Neural progenitor cell (in vitro differentiated cells): Measurements from ENCODE around the gene KCNQ1. TPM values are rescaled to one million over a fixed set of nuclear protein-coding genes. Genes with fewer than 3 reads are reported as not detected.

Experiments used
- DNase-seq: peaks from one replicate; pipeline ENCODE4 v3.0.0-alpha.2; 2016; ENCODE audit warnings: low spot score
- H2AFZ ChIP-seq: fragments of 200-600 bp; sonication (generic); replicated peaks from 2 replicates; pipeline ENCODE4 v1.6.1; 2016; ENCODE audit warnings: antibody characterized with exemption
- H3F3A ChIP-seq: fragments of 200-600 bp; sonication (generic); 2 replicates; pipeline ENCODE4 v1.6.1; 2016; ENCODE audit warnings: antibody characterized with exemption, low read depth
- H3K27ac ChIP-seq: fragments of 200-600 bp; sonication (generic); 2 replicates; pipeline ENCODE4 v1.5.1; 2016; ENCODE audit warnings: mild to moderate bottlenecking
- H3K27me3 ChIP-seq: fragments of 200-600 bp; sonication (generic); 2 replicates; pipeline ENCODE4 v1.6.1; 2016; ENCODE audit warnings: mild to moderate bottlenecking, moderate library complexity
- H3K36me3 ChIP-seq: fragments of 200-600 bp; sonication (generic); 2 replicates; pipeline ENCODE4 v1.5.1; 2016
- H3K4me1 ChIP-seq: fragments of 200-600 bp; sonication (generic); 2 replicates; pipeline ENCODE4 v1.6.1; 2016; ENCODE audit warnings: mixed run types
- H3K4me2 ChIP-seq: fragments of 200-600 bp; sonication (generic); 2 replicates; pipeline ENCODE4 v1.6.1; 2016
- H3K4me3 ChIP-seq: fragments of 200-600 bp; sonication (generic); 2 replicates; pipeline ENCODE4 v1.5.1; 2016
- H3K79me2 ChIP-seq: fragments of 200-600 bp; sonication (generic); 2 replicates; pipeline ENCODE4 v1.6.1; 2016; ENCODE audit warnings: low read depth
- H3K9ac ChIP-seq: fragments of 200-600 bp; sonication (generic); 2 replicates; pipeline ENCODE4 v1.6.1; 2016
- H3K9me3 ChIP-seq: fragments of 200-600 bp; sonication (generic); 2 replicates; pipeline ENCODE4 v1.5.1; 2016; ENCODE audit warnings: low read depth
- H4K20me1 ChIP-seq: fragments of 200-600 bp; sonication (generic); 2 replicates; pipeline ENCODE4 v1.6.1; 2016; ENCODE audit warnings: low read depth
- H3K27ac Mint-ChIP-seq: 3 replicates; pipeline ENCODE4 v1.8.0; 2021; ENCODE audit warnings: mixed read lengths
- H3K27me3 Mint-ChIP-seq: 2 replicates; pipeline ENCODE4 v1.8.0; 2022; ENCODE audit warnings: low read depth, mild to moderate bottlenecking, inconsistent platforms, moderate library complexity, mixed read lengths; ENCODE audit not compliant: insufficient read depth
- H3K36me3 Mint-ChIP-seq: 3 replicates; pipeline ENCODE4 v1.8.0; 2021; ENCODE audit warnings: mixed read lengths
- H3K4me1 Mint-ChIP-seq: 3 replicates; pipeline ENCODE4 v1.8.0; 2021; ENCODE audit warnings: mixed read lengths
- H3K4me3 Mint-ChIP-seq: 3 replicates; pipeline ENCODE4 v1.8.0; 2021; ENCODE audit warnings: mild to moderate bottlenecking, moderate library complexity, mixed read lengths
- H3K9me3 Mint-ChIP-seq: 3 replicates; pipeline ENCODE4 v1.8.0; 2020; ENCODE audit warnings: mixed read lengths
- CTCF ChIP-seq: fragments of 200-600 bp; sonication (generic); IDR thresholded peaks from 2 replicates; pipeline ENCODE4 v1.5.1; 2017; ENCODE audit warnings: antibody characterized with exemption, mild to moderate bottlenecking
- EZH2 ChIP-seq: fragments of 200-600 bp; sonication (generic); IDR thresholded peaks from 2 replicates; pipeline ENCODE4 v1.6.1; 2017; ENCODE audit warnings: antibody characterized with exemption, mild to moderate bottlenecking, moderate library complexity
- EZH2phosphoT487 ChIP-seq: fragments of 200-600 bp; sonication (generic); IDR thresholded peaks from 2 replicates; pipeline ENCODE4 v1.6.1; 2017; ENCODE audit warnings: antibody characterized with exemption
- total RNA-seq: library from RNA; depleted of rRNA; stranded (reverse); fragments of >200 nt; gene quantifications from 2 replicates; pipeline ENCODE4 v1.2.3, GENCODE V29; 2015; ENCODE audit warnings: low replicate concordance

KCNQ1 gene
- total RNA-seq, 1 donor from 2014 or later: 0.11 TPM

DNA sequence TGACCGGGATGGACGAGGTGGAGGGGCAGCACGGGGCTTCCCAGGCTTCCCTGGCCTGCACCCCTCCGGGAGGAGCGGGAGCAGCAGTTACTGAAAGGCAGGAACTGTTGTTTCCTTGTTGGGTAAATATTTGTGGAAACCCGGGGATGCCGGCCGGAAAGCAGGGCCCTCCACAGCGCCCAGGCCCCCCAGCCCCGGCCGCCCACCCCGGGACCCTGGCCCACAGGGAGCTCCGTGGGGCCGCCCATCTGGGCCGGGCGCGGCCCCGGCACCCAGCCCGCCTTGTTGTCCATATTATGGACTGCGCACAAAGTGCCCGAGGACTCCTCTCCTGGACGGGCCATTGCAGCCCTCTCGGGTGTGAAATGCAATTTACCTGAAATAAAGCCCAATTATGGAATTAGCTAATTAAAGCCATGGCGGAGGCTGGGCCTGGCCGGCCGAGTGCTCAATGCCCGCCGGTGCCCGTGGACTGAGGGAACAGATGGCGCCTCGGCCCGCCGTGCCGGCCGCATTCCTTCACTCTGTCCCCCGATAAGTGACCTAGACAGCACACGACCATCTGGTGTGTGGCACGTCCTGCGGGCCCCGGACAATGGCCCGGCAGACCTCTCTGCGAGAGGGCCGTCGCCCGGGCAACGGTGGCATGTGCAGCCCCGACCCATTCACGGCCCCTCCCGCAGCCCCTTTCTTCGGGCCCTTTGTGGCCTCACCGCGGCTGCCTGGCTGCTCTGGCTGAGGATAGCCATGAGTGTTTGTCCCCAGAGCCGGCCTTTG, 405.4 kb downstream of the KCNQ1 start:
- H3K9me3 Mint-ChIP-seq: peaks cover 2% of the 10 kb centered on the region
- peak; percentile 88 for DNase-seq
- H3F3A ChIP-seq: no peaks in the 10 kb centered on the region
- no peak for TF ChIP-seq CTCF
- TF ChIP-seq EZH2phosphoT487: no peak
- TF ChIP-seq EZH2: no peak
- H3K27me3 Mint-ChIP-seq: no peaks in the 10 kb centered on the region
- H3K4me3 Mint-ChIP-seq: no peak overlapping the region
- peaks cover 24% of the 10 kb centered on the region for H3K4me1 ChIP-seq
- H3K27me3 ChIP-seq: peaks cover 4% of the 10 kb centered on the region
- H3K79me2 ChIP-seq: no peaks in the 10 kb centered on the region
- H3K4me1 Mint-ChIP-seq: peaks cover 50% of the 10 kb centered on the region
- no peaks in the 10 kb centered on the region for H4K20me1 ChIP-seq
- peak overlapping the region; percentile 52 for H3K4me2 ChIP-seq
- H3K27ac ChIP-seq: no peak overlapping the region
- H3K36me3 ChIP-seq: no peaks in the 10 kb centered on the region
- H3K27ac Mint-ChIP-seq: peak overlapping the region; percentile 81
- no peak overlapping the region for H3K9ac ChIP-seq
- no peak overlapping the region for H3K4me3 ChIP-seq
- no peaks in the 10 kb centered on the region for H3K36me3 Mint-ChIP-seq
- H3K9me3 ChIP-seq: no peaks in the 10 kb centered on the region
- H2AFZ ChIP-seq: peak overlapping the region; percentile 29

- Mint-ChIP-seq H3K27ac (no peak overlapping the region), H3K9me3 (peaks cover 2% of the 10 kb centered on the region), H3K36me3 (no peaks in the 10 kb centered on the region), H3K4me1 (peaks cover 51% of the 10 kb centered on the region), H3K27me3 (peaks cover 5% of the 10 kb centered on the region), H3K4me3 (no peak overlapping the region)
- no peak for TF ChIP-seq EZH2phosphoT487
- TF ChIP-seq CTCF: no peak
- no peak for TF ChIP-seq EZH2
- no peaks in the 10 kb centered on the region for H3K79me2 ChIP-seq
- no peaks in the 10 kb centered on the region for H3F3A ChIP-seq
- H3K9ac ChIP-seq: no peak overlapping the region
- H3K4me3 ChIP-seq: no peak overlapping the region
- H3K4me2 ChIP-seq: no peak overlapping the region
- H4K20me1 ChIP-seq: no peaks in the 10 kb centered on the region
- H3K9me3 ChIP-seq: no peaks in the 10 kb centered on the region
- H3K4me1 ChIP-seq: peaks cover 24% of the 10 kb centered on the region
- H3K27ac ChIP-seq: no peak overlapping the region
- H3K27me3 ChIP-seq: peaks cover 12% of the 10 kb centered on the region
- no peak overlapping the region for H2AFZ ChIP-seq
- DNase-seq: no peak
- H3K36me3 ChIP-seq: no peaks in the 10 kb centered on the region
Measured at GRCh38 chr11:2853401-2853800, 408.6 kb downstream of the KCNQ1 start.

DNA sequence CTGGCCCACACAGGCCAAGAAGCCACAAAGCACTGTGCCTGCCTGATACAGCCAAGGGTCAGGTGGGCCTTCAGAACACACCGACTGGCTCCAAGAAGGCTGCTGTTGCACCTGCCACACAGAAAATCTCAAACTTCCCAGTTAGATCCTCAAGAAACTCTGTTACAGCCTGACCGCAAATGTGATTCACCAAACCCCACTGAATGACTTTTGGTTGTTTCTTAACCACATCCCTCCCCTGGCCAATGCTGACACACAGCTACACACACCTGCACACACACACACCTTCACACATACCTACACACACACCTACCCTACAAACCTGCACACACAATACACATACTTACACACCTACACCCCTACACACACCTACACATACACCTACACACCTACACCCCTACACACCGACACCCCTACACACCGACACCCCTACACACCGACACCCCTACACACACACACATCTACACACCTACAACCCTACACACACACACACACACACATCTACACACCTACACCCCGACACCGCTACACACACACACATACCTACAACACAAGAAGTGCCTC, 409.3 kb downstream of the KCNQ1 start:
- Histone ChIP-seq H3K4me2 (no peak overlapping the region), H3K9me3 (no peaks in the 10 kb centered on the region), H2AFZ (no peak overlapping the region), H3K9ac (no peak overlapping the region), H3K4me1 (peaks cover 24% of the 10 kb centered on the region), H3K36me3 (no peaks in the 10 kb centered on the region), H3K27me3 (peaks cover 13% of the 10 kb centered on the region), H3K79me2 (no peaks in the 10 kb centered on the region), H3K4me3 (no peak overlapping the region), H4K20me1 (no peaks in the 10 kb centered on the region), H3K27ac (no peak overlapping the region), H3F3A (no peaks in the 10 kb centered on the region)
- Mint-ChIP-seq H3K9me3 (peaks cover 2% of the 10 kb centered on the region), H3K4me3 (peak overlapping the region; percentile 62), H3K27ac (peak overlapping the region; percentile 79), H3K27me3 (peaks cover 5% of the 10 kb centered on the region), H3K36me3 (no peaks in the 10 kb centered on the region), H3K4me1 (peaks cover 50% of the 10 kb centered on the region)
- TF ChIP-seq EZH2phosphoT487: no peak
- TF ChIP-seq EZH2: no peak
- TF ChIP-seq CTCF: no peak
- no peak for DNase-seq
